ENCODE results near the gene TMPRSS5. TPM values are rescaled to one million over a fixed set of nuclear protein-coding genes. Genes with fewer than 3 reads are reported as not detected.
A peak's percentile ranks its signal among the peaks of the same experiment; 100 is the strongest.

The TMPRSS5 gene
- total RNA-seq, 1 experiment from 2014 or later = 1.5 TPM

DNA sequence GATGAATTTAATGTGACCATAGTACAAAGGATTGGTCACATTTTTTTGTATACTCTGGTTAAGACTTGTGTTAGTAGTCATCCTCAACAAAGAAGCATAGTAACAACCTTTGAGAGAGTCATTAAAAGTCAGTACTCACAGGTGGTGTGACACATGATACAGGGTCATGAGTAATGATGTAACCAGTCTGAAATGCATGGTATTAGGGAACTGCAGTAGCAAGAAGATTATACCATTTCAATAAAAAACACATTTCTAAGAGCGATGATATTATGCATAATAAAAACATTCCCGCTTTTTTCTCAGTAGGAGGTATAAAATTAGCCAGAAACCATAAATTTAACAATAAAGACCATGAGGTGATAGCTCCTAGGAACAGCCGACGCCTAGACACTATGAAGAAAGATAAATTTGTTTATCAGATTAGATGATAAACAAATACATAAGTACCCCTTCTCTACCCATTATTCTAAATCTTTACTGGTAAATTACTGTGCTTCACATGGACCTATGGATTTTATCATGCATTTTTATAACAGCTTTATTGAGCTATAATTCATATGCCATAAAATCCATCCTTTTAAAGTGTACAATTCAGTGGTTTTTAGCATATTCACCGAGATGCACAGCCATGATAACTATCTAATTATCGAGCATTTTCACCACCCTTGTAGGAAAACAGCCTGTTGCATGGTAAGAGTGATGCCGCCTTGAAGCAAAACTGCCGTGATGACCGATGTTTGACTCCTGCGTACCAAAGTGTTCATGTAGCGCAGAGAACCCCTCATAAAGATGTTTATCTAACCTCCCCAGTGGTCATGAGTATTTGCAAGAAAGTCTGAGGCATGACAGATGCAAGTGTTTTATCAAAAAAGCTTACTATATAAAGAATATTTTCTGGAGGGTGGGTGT lies 41.8 kb downstream of the TMPRSS5 start:
- POLR2A ChIA-PET (ENCODE audit: low non-redundant PET) = no interaction called here
- Histone ChIP-seq H3K4me1 (ENCODE audit: insufficient read depth, low read length, poor library complexity, severe bottlenecking) (no peaks in the 10 kb centered on the region), H3K27ac (ENCODE audit: low read depth, low read length, poor library complexity, severe bottlenecking) (no peak overlapping the region), H3K4me3 (ENCODE audit: low read depth, low read length, poor library complexity, severe bottlenecking) (no peak overlapping the region), H3K9me3 (ENCODE audit: low read depth, low read length, poor library complexity, severe bottlenecking) (no peaks in the 10 kb centered on the region), H3K27me3 (replicated peaks; ENCODE audit: insufficient read depth, low read depth, low read length, poor library complexity) (peaks cover 13% of the 10 kb centered on the region), H3K36me3 (ENCODE audit: insufficient read depth, low read length, poor library complexity, severe bottlenecking) (no peaks in the 10 kb centered on the region)
- DNase-seq (ENCODE audit: low spot score) = peak; percentile 17
- CTCF ChIA-PET = no interaction called here
- no TSS peak for BruUV-seq (replicated peaks)
- intact Hi-C loops (cut with micrococcal nuclease; ENCODE audit: unreplicated experiment) = no loop called here
- TF ChIP-seq CTCF (conservative IDR thresholded peaks at IDR 0.05; ENCODE audit: low read depth, low read length) (no peak), EZH2 (IDR thresholded peaks at IDR 0.05; ENCODE audit: borderline replicate concordance, low read depth, low read length, poor library complexity, severe bottlenecking) (no peak)

GRCh38 chr11:113663567-113663966 lies 42.5 kb downstream of the TMPRSS5 start:
- Histone ChIP-seq H3K4me3 (ENCODE audit: low read depth, low read length, poor library complexity, severe bottlenecking) (no peak overlapping the region), H3K27me3 (replicated peaks; ENCODE audit: insufficient read depth, low read depth, low read length, poor library complexity) (peaks cover 13% of the 10 kb centered on the region), H3K36me3 (ENCODE audit: insufficient read depth, low read length, poor library complexity, severe bottlenecking) (no peaks in the 10 kb centered on the region), H3K27ac (ENCODE audit: low read depth, low read length, poor library complexity, severe bottlenecking) (no peak overlapping the region), H3K4me1 (ENCODE audit: insufficient read depth, low read length, poor library complexity, severe bottlenecking) (no peaks in the 10 kb centered on the region), H3K9me3 (ENCODE audit: low read depth, low read length, poor library complexity, severe bottlenecking) (no peaks in the 10 kb centered on the region)
- CTCF ChIA-PET = no interaction called here
- no TSS peak for BruUV-seq (replicated peaks)
- DNase-seq (ENCODE audit: low spot score) = no peak
- POLR2A ChIA-PET (ENCODE audit: low non-redundant PET) = no interaction called here
- intact Hi-C loops (cut with micrococcal nuclease; ENCODE audit: unreplicated experiment) = no loop called here
- no peak for TF ChIP-seq EZH2 (IDR thresholded peaks at IDR 0.05; ENCODE audit: borderline replicate concordance, low read depth, low read length, poor library complexity, severe bottlenecking)
- TF ChIP-seq CTCF (conservative IDR thresholded peaks at IDR 0.05; ENCODE audit: low read depth, low read length) = no peak

GRCh38 chr11:113655771-113656170 lies 50.3 kb downstream of the TMPRSS5 start:
- CTCF ChIA-PET = no interaction called here
- no TSS peak for BruUV-seq (replicated peaks)
- intact Hi-C loops (cut with micrococcal nuclease; ENCODE audit: unreplicated experiment) = no loop called here

More at GRCh38 chr11:113655771-113656170, 50.3 kb downstream of the TMPRSS5 start:
- no peaks in the 10 kb centered on the region for H3K4me1 ChIP-seq (ENCODE audit: insufficient read depth, low read length, poor library complexity, severe bottlenecking)
- TF ChIP-seq EZH2 (IDR thresholded peaks at IDR 0.05; ENCODE audit: borderline replicate concordance, low read depth, low read length, poor library complexity, severe bottlenecking) (no peak), CTCF (conservative IDR thresholded peaks at IDR 0.05; ENCODE audit: low read depth, low read length) (no peak)
- H3K4me3 ChIP-seq (ENCODE audit: low read depth, low read length, poor library complexity, severe bottlenecking) = no peak overlapping the region
- no peak for DNase-seq (ENCODE audit: low spot score)
- POLR2A ChIA-PET (ENCODE audit: low non-redundant PET) = no interaction called here
- H3K27ac ChIP-seq (ENCODE audit: low read depth, low read length, poor library complexity, severe bottlenecking) = no peak overlapping the region
- no peaks in the 10 kb centered on the region for H3K36me3 ChIP-seq (ENCODE audit: insufficient read depth, low read length, poor library complexity, severe bottlenecking)
- no peaks in the 10 kb centered on the region for H3K27me3 ChIP-seq (replicated peaks; ENCODE audit: insufficient read depth, low read depth, low read length, poor library complexity)
- H3K9me3 ChIP-seq (ENCODE audit: low read depth, low read length, poor library complexity, severe bottlenecking) = no peaks in the 10 kb centered on the region

All from A673 (cell line).